GM12873 (cell line): ENCODE results near the gene EID3.

Source experiments
- TF ChIP-seq, protein P1 (sequence below): IDR thresholded peaks from 2 replicates; pipeline ENCODE4 v1.5.1; 2012; ENCODE audit warnings: low read depth, mild to moderate bottlenecking, moderate library complexity, low read length, control low read depth; ENCODE audit not compliant: insufficient read depth; ENCODE audit errors: missing control alignments

Gene EID3

DNA sequence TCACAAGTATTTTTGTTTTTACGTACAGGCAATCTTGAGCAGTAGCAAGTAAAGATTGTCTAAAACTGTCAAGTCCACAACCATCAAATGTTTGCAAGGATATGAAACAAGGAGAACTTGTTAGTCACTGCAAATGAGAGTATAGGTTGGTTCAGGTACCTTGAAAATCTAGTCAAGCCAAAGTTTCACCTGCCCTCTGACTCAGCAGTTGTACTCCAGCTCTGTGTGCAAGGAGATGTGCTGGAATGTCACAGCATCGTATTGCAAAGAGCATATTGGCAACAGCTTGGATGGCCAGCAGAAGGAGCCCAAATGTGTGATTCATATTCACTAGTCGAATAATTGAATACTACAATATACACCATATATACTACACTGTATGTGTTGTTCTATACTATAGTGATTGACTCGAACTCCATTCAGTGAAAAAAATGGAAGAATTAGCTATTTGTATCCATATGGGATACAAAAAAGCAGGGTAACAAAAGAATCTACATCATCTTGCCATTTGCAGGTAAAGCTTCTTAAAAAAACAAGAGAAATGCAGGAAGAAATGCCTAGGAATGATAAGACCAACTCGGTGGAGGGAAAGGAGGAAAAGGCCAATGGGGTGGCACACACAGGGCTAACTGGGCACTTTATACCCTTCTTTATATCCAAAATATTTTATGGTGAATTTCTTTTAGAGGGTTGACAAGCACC is 44.0 kb downstream of the EID3 start:
- TF ChIP-seq, protein P1, sequence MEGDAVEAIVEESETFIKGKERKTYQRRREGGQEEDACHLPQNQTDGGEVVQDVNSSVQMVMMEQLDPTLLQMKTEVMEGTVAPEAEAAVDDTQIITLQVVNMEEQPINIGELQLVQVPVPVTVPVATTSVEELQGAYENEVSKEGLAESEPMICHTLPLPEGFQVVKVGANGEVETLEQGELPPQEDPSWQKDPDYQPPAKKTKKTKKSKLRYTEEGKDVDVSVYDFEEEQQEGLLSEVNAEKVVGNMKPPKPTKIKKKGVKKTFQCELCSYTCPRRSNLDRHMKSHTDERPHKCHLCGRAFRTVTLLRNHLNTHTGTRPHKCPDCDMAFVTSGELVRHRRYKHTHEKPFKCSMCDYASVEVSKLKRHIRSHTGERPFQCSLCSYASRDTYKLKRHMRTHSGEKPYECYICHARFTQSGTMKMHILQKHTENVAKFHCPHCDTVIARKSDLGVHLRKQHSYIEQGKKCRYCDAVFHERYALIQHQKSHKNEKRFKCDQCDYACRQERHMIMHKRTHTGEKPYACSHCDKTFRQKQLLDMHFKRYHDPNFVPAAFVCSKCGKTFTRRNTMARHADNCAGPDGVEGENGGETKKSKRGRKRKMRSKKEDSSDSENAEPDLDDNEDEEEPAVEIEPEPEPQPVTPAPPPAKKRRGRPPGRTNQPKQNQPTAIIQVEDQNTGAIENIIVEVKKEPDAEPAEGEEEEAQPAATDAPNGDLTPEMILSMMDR, result no peak

DNA sequence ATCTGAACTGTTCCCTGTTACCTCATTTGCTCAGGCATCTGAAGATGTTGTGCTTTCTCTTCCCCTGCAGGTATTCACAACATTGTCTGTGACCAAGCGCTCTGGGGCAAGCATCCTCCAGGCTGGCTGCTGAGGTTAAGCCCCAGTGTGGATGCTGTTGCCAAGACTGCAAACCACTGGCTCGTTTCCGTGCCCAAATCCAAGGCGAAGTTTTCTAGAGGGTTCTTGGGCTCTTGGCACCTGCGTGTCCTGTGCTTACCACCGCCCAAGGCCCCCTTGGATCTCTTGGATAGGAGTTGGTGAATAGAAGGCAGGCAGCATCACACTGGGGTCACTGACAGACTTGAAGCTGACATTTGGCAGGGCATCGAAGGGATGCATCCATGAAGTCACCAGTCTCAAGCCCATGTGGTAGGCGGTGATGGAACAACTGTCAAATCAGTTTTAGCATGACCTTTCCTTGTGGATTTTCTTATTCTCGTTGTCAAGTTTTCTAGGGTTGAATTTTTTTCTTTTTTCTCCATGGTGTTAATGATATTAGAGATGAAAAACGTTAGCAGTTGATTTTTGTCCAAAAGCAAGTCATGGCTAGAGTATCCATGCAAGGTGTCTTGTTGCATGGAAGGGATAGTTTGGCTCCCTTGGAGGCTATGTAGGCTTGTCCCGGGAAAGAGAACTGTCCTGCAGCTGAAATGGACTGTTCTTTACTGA is 44.9 kb downstream of the EID3 start:
- TF ChIP-seq, protein P1, result no peak

DNA sequence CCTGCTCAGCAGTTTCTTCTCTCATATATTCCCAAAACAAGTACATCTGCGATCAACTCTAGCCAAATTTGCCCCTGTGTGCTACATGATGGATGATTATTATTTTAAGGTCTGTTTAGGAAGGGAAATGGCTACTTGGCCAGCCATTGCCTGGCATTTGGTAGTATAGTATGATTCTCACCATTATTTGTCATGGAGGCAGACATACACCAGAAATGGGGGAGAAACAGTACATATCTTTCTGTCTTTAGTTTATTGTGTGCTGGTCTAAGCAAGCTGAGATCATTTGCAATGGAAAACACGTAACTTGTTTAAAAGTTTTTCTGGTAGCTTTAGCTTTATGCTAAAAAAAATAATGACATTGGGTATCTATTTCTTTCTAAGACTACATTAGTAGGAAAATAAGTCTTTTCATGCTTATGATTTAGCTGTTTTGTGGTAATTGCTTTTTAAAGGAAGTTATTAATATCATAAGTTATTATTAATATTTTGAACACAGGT is 45.5 kb downstream of the EID3 start:
- TF ChIP-seq, protein P1, result no peak

DNA sequence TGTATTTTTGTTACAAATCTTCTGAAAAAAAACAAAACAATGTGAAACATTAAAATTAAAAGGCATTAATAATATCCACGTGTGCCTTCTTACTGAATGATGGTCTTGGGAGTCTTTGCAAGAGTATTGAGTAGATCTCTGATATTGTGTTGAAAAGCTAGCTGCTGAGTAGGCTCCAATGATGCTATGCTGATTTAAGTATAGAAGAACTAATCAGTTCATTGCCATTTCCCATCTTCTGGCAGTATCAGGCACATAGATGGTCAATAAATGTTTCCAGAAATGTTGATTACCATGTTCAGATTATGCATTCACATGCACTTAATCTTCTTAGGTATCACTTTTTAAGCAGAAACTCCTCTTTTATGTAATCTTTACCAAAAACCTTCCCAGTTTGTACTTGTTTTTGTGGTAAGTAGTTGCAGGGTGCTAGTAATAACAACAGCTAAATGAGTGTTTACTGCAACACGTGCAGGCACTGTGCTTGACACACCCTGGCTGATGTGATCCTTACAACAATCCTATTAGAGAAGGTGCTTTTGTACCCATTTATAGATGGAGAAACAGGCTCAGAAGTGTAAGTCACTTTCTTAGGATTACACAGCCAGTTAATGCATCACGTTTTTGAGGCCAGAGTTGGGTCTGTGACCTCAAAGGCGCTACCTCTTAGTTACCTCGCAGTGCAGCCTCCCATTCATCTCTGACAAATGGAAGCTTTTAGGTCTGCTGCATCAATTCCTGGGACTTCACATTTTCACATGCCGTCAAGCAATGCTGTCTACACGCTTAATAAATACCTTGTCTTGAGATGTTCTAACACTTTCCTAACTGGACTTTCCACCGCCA is 46.9 kb downstream of the EID3 start:
- TF ChIP-seq, protein P1, result no peak

DNA sequence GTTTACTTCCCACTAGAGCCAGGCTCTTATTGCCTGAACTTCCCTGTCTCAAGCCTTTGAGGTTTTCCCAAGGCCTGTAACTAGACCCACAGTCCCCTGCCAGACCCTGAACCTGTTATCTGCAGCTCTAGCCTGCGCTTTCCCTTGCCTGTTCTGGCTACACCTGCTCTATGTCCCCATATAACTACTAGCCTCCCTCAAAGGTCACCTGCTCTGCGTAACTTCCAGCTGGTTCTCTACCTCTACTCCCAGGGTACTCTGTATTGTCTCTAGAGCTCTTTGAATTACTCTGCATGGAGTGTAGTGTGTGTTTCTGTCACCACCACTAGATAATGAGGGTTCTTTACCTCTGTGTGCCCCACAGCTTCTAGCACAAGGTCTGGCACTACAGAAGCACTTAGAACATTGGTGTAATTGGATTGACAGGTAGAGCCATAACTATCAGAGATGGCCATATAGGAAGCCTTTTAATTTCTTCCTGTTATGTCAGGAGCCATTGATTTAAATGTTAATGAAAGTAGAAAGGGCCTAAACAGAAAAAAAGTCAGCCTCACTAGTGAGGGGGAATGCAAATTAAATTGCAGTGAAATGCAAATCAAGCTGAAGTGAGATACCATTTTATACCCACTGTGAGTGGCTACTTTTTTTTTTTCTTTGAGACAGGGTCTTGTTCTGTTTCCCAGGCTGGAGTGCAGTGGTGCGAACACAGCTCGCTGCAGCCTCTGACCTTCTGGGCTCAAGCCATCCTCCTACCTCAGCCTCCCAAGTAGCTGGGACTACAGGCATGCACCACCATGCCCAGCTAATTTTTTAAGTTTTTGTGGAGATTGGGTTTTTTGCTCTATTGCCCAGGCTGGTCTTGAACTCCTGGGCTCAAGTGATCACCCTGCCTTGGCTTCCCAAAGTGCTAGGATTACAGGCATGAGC is 47.8 kb downstream of the EID3 start:
- TF ChIP-seq, protein P1, result no peak

DNA sequence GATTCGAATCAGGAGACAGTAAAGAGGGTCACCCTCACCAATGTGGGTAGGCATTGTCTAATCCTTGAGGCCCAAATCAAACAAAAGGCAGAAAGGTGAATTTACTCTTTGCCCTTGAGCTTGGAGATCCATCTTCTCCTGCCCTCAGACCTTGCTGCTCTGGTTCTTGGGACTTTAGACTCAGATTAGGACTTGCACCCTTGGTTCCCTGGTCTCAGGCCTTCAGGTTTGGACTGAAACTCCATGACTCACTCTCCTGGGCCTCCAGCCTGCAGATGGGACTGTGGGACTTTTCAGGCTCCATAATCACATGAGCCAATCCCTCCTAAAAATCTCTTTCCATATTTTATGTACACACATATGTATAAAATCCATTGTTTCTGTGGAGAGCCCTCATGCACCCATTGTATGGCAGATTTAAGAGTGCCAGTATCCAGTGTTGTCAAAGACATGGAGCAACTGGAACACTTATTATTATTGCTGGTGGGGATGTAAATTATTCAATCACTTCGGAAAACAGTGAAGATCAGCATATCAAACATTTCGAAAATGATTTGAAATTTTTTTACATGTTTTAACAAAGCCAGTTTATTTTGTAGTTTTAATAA is 48.7 kb downstream of the EID3 start:
- TF ChIP-seq, protein P1, result no peak
